Germinal center (tissue), 1 donor: ENCODE measurements around the gene WDR90.
"Not testable (repeated sequence)": the region's sequence is repeated elsewhere in the genome, so short reads cannot be mapped to it uniquely, and the experiment has no call there.

ENCODE experiments used
- DNase-seq: peaks from one replicate; pipeline ENCODE4 v3.0.0; 2012; ENCODE audit warnings: mixed read lengths, low spot score

Gene WDR90

GRCh38 chr16:708959-709358 lies 59.8 kb downstream of the WDR90 start:
- no peak for DNase-seq

GRCh38 chr16:709566-710499 lies 60.7 kb downstream of the WDR90 start:
- DNase-seq: no peak

GRCh38 chr16:710500-711075 lies 61.4 kb downstream of the WDR90 start:
- no peak for DNase-seq

GRCh38 chr16:711084-711483 lies 61.9 kb downstream of the WDR90 start:
- no peak for DNase-seq

- peak; percentile 87 for DNase-seq
Measured at GRCh38 chr16:711548-712320, 62.6 kb downstream of the WDR90 start.

GRCh38 chr16:712740-713250 lies 63.6 kb downstream of the WDR90 start:
- DNase-seq: not testable (repeated sequence)

- DNase-seq: no peak
Measured at GRCh38 chr16:714079-714478, 64.9 kb downstream of the WDR90 start.

GRCh38 chr16:714558-715476 lies 65.7 kb downstream of the WDR90 start, which contains the start of gene METRN:
Gene METRN (plus strand): TSS chr16:715118. CDS start chr16:715290, 172 bp downstream.
- DNase-seq: peak; percentile 94

- no peak for DNase-seq
Measured at GRCh38 chr16:715477-716199, 66.5 kb downstream of the WDR90 start.

GRCh38 chr16:716200-716568 lies 67.0 kb downstream of the WDR90 start:
- no peak for DNase-seq

- DNase-seq: no peak
Measured at GRCh38 chr16:716768-717325, 67.7 kb downstream of the WDR90 start.
